Effector memory CD4-positive, alpha-beta T cell (primary cell): ENCODE measurements around the gene DOCK4.

Experiments used
- DNase-seq, 3 donors: peaks; one replicate each; pipeline ENCODE4 v3.0.0-alpha.2; 2020
- H3K27ac ChIP-seq: 2 replicates; pipeline ENCODE4 v1.7.0; 2013; ENCODE audit warnings: mild to moderate bottlenecking, low read length, moderate library complexity; ENCODE audit not compliant: insufficient read depth, poor library complexity, severe bottlenecking
- H3K27me3 ChIP-seq: replicated peaks from 2 replicates; pipeline ENCODE4 v1.7.0; 2013; ENCODE audit warnings: mild to moderate bottlenecking, low read length; ENCODE audit not compliant: insufficient read depth, control insufficient read depth, poor library complexity, severe bottlenecking
- H3K36me3 ChIP-seq: 2 replicates; pipeline ENCODE4 v1.7.0; 2013; ENCODE audit warnings: mild to moderate bottlenecking, low read length, moderate library complexity; ENCODE audit not compliant: control insufficient read depth, insufficient read depth
- H3K4me1 ChIP-seq: 2 replicates; pipeline ENCODE4 v1.7.0; 2013; ENCODE audit warnings: low read length, mild to moderate bottlenecking; ENCODE audit not compliant: control insufficient read depth, insufficient read depth, poor library complexity, severe bottlenecking
- H3K4me3 ChIP-seq: 2 replicates; pipeline ENCODE4 v1.7.0; 2013; ENCODE audit warnings: low read length, low read depth, mild to moderate bottlenecking; ENCODE audit not compliant: insufficient read depth, poor library complexity, severe bottlenecking
- H3K9me3 ChIP-seq: 2 replicates; pipeline ENCODE4 v1.7.0; 2013; ENCODE audit warnings: mild to moderate bottlenecking, low read length, moderate library complexity; ENCODE audit not compliant: control insufficient read depth

The DOCK4 gene

GRCh38 chr7:111893190-111893589, 313.0 kb downstream of the DOCK4 start:
- no peaks in the 10 kb centered on the region for H3K27me3 ChIP-seq
- H3K36me3 ChIP-seq: no peaks in the 10 kb centered on the region
- no peaks in the 10 kb centered on the region for H3K9me3 ChIP-seq
- no peak overlapping the region for H3K27ac ChIP-seq
- H3K4me1 ChIP-seq: no peaks in the 10 kb centered on the region
- no peak for DNase-seq
- H3K4me3 ChIP-seq: no peak overlapping the region

- Histone ChIP-seq H3K36me3 (no peaks in the 10 kb centered on the region), H3K4me1 (no peaks in the 10 kb centered on the region), H3K4me3 (no peak overlapping the region), H3K27ac (no peak overlapping the region), H3K9me3 (no peaks in the 10 kb centered on the region), H3K27me3 (no peaks in the 10 kb centered on the region)
- DNase-seq: no peak
These were observed 313.6 kb downstream of the DOCK4 start for GRCh38 chr7:111892588-111892987.

- H3K4me3 ChIP-seq: no peak overlapping the region
- no peaks in the 10 kb centered on the region for H3K4me1 ChIP-seq
- H3K27ac ChIP-seq: no peak overlapping the region
- no peaks in the 10 kb centered on the region for H3K27me3 ChIP-seq
- no peaks in the 10 kb centered on the region for H3K36me3 ChIP-seq
- DNase-seq: no peak
- H3K9me3 ChIP-seq: no peaks in the 10 kb centered on the region
These were observed 318.5 kb downstream of the DOCK4 start for GRCh38 chr7:111887734-111888133.

- Histone ChIP-seq H3K4me1 (no peaks in the 10 kb centered on the region), H3K4me3 (no peak overlapping the region), H3K36me3 (no peaks in the 10 kb centered on the region), H3K27me3 (no peaks in the 10 kb centered on the region), H3K9me3 (no peaks in the 10 kb centered on the region), H3K27ac (no peak overlapping the region)
- no peak for DNase-seq
These were observed 320.0 kb downstream of the DOCK4 start for GRCh38 chr7:111886233-111886632.

- Histone ChIP-seq H3K4me1 (no peaks in the 10 kb centered on the region), H3K27me3 (no peaks in the 10 kb centered on the region), H3K36me3 (no peaks in the 10 kb centered on the region), H3K9me3 (no peaks in the 10 kb centered on the region), H3K4me3 (no peak overlapping the region), H3K27ac (no peak overlapping the region)
- DNase-seq: no peak
These were observed 323.0 kb downstream of the DOCK4 start for GRCh38 chr7:111883241-111883640.

GRCh38 chr7:111878785-111879184, 327.4 kb downstream of the DOCK4 start:
- Histone ChIP-seq H3K9me3 (no peaks in the 10 kb centered on the region), H3K27ac (no peak overlapping the region), H3K4me1 (no peaks in the 10 kb centered on the region), H3K36me3 (no peaks in the 10 kb centered on the region), H3K27me3 (no peaks in the 10 kb centered on the region), H3K4me3 (no peak overlapping the region)
- DNase-seq: no peak

- Histone ChIP-seq H3K27ac (no peak overlapping the region), H3K36me3 (no peaks in the 10 kb centered on the region), H3K9me3 (no peaks in the 10 kb centered on the region), H3K27me3 (no peaks in the 10 kb centered on the region), H3K4me1 (no peaks in the 10 kb centered on the region), H3K4me3 (no peak overlapping the region)
- DNase-seq: no peak
These were observed 328.3 kb downstream of the DOCK4 start for GRCh38 chr7:111877931-111878330.

- no peak for DNase-seq
- no peak overlapping the region for H3K4me3 ChIP-seq
These were observed 332.1 kb downstream of the DOCK4 start for GRCh38 chr7:111873963-111874690.

GRCh38 chr7:111873326-111873646, 332.9 kb downstream of the DOCK4 start:
- no peaks in the 10 kb centered on the region for H3K27me3 ChIP-seq
- H3K36me3 ChIP-seq: no peaks in the 10 kb centered on the region
- H3K4me1 ChIP-seq: no peaks in the 10 kb centered on the region
- no peak overlapping the region for H3K4me3 ChIP-seq
- no peak for DNase-seq
- no peak overlapping the region for H3K27ac ChIP-seq
- no peaks in the 10 kb centered on the region for H3K9me3 ChIP-seq

More at GRCh38 chr7:111873963-111874690, 332.1 kb downstream of the DOCK4 start:
- no peaks in the 10 kb centered on the region for H3K9me3 ChIP-seq
- H3K4me1 ChIP-seq: no peaks in the 10 kb centered on the region
- H3K27ac ChIP-seq: no peak overlapping the region
- H3K36me3 ChIP-seq: no peaks in the 10 kb centered on the region
- H3K27me3 ChIP-seq: no peaks in the 10 kb centered on the region

GRCh38 chr7:111872450-111873325, 333.5 kb downstream of the DOCK4 start:
- DNase-seq: no peak
- no peaks in the 10 kb centered on the region for H3K27me3 ChIP-seq
- H3K4me1 ChIP-seq: no peaks in the 10 kb centered on the region
- no peak overlapping the region for H3K4me3 ChIP-seq
- no peaks in the 10 kb centered on the region for H3K36me3 ChIP-seq
- H3K9me3 ChIP-seq: no peaks in the 10 kb centered on the region
- H3K27ac ChIP-seq: no peak overlapping the region
